Mucosa of gallbladder (tissue), 1 donor: Measurements from ENCODE around the gene REV1. TPM values are rescaled to one million over a fixed set of nuclear protein-coding genes. Genes with fewer than 3 reads are reported as not detected.
"Not testable (repeated sequence)": the region's sequence is repeated elsewhere in the genome, so short reads cannot be mapped to it uniquely, and the experiment has no call there.

Experiments used
- DNase-seq: peaks from one replicate; pipeline ENCODE4 v3.0.0-alpha.2; 2020; ENCODE audit warnings: low spot score
- total RNA-seq: library from RNA; stranded (reverse); gene quantifications from one replicate; pipeline ENCODE4 v1.2.1, GENCODE V29; 2021
- donor health status: DM: no; HTN: no; CAD: no.

REV1 gene
- total RNA-seq, 1 donor from 2014 or later: 28.7 TPM

DNA sequence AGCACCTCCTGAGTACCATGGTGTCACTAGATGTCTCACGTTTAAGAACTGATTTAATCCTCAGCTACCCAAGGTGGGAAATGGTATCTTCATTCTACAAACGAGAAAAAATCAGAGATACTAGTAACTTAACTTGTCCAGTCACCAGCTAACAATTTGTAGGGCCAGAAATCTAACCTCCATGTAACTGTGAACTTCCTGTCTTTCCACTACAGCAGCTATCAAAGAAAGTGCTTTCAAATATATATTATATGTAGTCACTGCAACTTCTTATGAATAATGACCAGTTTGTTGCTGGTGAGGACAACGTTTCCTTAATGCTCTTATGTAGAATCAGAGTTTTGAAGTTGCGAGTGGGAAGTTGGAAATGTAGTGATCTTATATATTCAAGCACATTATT, 1.9 kb downstream of the REV1 start:
- no peak for DNase-seq

- no peak for DNase-seq
Observed at GRCh38 chr2:99485824-99486223, 4.0 kb downstream of the REV1 start.

DNA sequence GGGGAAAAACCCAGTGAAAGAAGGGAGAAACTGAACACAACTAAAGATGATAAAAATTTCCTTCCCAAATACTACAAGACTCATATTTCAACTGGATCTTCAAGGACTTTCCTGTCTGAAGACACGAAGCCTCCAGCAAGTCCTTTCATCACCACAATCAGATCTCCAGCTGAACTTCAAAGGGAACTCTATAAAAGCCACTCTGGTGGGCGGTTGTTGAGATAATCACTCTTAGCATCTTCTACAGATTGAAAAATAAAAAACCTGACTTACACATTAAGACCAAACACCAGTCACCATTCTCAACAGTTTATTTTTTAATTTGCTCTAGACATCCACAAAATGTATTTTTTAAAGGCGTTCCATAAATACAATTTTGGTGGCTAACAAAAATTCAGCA, 4.4 kb downstream of the REV1 start:
- no peak for DNase-seq

GRCh38 chr2:99484205-99484604, 5.6 kb downstream of the REV1 start:
- no peak for DNase-seq

DNA sequence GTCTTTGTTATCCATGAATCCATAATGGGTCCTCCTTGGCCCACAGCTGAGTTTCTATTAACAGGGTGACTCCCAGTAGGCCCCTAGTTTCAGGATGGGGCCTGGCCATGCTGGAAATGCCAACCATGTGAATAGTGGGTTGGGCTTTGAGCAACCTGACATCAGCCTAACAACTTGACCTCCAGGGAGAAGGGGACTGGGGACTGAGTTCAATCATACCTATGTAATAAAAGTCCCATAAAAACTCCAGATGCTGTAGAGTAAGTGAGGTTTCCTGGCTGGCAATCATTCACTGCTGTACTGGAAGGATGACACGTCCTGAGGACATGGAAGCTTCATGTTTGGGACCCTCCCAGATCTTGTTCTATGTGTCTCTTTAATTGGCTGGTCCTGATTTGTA, 7.9 kb downstream of the REV1 start:
- no peak for DNase-seq

DNA sequence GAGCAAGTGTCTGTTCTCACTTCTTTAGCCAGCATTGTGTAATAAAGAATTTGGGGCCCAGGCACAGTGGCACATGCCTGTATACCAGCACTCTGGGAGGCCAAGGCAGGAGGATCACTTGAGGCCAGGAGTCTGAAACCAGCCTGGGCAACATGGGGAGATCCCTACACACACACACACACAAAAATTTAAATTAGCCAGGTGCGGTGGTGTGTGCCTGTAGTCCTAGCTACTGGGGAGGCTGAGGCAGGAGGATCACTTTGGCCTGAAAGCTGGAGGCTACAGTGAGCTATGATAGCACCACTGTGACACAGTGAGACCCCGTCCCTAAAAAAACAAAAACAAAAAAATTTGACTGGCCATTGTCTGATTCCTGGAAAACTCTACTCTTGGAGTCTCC, 8.3 kb downstream of the REV1 start:
- no peak for DNase-seq

- DNase-seq: no peak
Observed at GRCh38 chr2:99480390-99480789, 9.4 kb downstream of the REV1 start.

DNA sequence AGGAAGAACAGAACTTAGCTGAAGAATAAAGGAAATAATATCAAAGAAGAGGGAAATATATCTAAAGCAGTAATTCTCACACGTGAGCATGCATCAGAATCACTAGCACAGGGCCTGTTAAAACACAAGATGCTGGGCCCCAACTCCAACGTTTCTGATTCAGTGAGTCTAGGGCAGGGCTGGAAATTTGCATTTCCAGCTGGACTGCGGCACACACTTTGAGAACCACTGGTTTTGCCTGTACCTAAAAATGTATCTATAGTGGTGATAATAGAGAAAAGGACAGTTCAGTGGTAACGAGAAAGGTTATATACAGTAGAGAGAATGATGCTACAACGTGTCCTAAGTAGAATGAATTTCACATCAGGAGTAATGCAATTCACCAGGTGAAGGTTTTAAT, 11.2 kb downstream of the REV1 start:
- no peak for DNase-seq

DNA sequence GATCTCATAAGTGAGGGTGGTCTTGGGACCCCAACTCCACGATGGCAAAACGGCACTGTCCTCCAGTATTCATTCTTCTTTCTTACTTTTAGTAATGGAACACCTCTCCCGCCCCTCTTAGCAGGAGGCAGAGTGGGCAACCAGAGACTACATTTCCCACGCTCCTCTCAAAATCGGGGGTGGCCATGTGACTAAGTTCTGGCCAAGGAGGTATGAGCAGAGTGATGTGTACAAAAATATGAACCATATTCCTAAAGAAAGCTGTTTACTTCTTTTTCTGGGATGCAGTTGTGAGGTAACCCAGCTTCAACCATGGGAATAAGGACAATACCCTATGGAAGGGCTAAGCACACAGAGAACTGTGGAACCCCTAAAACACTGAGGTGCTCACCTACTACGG, 12.8 kb downstream of the REV1 start:
- DNase-seq: no peak

DNA sequence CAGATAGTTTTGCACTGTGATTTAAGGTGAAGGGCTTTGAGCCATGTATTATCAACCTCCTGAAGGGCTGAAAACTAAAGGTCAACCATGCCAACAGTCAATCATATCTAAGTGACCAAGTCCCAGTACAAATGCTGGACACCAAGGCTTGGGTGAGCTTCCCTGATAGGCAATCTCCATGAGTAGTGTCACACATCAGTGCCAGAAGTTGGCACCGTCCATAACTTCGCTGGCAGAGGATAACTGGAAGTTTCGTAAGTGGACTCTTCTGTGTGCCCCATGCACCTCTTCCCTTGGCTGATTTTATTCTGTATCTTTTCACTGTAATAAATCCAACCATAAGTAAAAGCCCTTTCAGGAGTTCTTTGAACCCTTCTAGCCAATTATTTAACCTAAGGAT, 13.2 kb downstream of the REV1 start:
- DNase-seq: no peak

- DNase-seq: not testable (repeated sequence)
Observed at GRCh38 chr2:99475095-99475494, 14.7 kb downstream of the REV1 start.

DNA sequence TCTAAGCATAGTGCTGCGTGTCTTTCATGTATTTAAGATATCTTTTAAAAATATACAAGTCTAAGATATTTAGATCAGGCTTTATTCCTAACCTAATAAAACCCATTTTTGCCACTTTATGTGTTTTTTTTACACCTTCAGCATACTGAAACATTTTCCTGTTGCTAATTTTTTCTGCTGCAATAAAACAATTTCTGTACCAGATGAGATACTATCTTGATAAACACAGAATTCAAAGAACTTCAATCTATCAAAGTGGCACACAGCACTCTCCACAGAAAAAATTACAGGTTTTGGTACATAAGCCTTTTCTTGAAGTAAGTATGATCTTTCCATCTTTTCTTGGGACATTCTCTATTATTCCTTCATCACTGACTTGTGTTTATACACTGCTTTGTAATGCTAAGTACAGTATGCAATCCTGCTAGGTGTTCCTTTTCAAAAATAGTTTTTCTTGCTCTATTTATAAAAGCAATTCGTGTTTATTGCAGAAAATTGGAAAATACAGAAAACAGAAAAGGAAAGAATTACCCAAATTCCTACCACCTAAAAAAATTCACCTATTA, 16.2 kb downstream of the REV1 start:
- DNase-seq: no peak

DNA sequence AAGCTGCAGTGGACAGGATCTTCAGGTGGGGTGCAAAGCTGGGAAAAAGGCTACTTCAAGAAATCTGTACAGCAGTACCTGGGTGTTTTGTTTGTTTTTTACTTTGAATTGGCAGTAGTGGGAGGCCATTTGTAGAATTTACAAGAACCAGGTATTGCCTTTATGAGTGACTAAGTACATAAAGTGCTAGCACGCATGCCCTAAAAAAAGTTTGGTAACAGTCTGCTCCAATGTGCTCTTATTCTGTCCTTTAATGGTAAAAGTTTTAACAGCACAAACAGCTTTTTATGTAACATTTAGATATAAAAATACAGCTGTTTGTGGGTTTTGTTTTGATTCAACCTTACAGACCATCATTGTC, 17.2 kb downstream of the REV1 start:
- no peak for DNase-seq

GRCh38 chr2:99471654-99472599, 17.9 kb downstream of the REV1 start:
- no peak for DNase-seq

- DNase-seq: no peak
Observed at GRCh38 chr2:99470957-99471356, 18.9 kb downstream of the REV1 start.

- not testable (repeated sequence) for DNase-seq
Observed at GRCh38 chr2:99470459-99470858, 19.4 kb downstream of the REV1 start.

- no peak for DNase-seq
Observed at GRCh38 chr2:99469394-99469793, 20.4 kb downstream of the REV1 start.

DNA sequence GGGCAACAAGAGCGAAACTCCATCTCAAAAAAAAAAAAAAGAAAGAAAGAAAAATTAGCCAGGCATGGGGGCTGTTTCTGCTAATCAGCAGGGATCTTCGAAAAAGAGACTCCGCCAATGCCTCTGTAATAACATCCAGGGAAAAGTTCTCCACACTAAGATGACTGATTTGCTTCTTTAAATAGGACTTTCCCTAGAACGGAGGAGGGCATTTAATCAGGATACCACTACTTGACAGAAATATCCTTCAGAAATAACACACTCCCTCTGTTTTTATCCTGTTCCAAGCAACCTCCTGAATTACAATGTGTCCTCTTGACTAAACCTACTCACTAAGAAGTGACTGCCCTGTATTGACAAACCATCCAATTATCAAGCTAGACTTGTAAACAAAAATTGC, 21.7 kb downstream of the REV1 start:
- DNase-seq: no peak

DNA sequence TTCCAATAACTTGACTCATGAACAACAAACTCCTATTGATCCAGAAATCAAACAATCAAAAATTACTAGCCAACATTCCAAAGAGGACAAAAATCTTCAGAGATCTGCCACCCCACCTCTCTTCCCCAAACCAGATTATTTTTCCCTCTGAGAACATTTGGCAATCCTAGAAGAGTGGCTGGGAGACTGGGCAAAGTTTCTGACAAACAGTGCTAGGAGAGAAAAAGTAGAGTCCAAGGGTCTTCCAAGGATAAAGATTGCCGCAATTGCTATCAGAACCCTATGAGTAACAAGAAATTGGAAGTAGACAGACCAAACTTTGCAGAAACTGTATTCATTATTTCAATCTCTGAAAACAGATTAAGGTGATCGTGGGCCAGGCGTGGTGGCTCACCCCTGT, 22.4 kb downstream of the REV1 start:
- DNase-seq: no peak

DNA sequence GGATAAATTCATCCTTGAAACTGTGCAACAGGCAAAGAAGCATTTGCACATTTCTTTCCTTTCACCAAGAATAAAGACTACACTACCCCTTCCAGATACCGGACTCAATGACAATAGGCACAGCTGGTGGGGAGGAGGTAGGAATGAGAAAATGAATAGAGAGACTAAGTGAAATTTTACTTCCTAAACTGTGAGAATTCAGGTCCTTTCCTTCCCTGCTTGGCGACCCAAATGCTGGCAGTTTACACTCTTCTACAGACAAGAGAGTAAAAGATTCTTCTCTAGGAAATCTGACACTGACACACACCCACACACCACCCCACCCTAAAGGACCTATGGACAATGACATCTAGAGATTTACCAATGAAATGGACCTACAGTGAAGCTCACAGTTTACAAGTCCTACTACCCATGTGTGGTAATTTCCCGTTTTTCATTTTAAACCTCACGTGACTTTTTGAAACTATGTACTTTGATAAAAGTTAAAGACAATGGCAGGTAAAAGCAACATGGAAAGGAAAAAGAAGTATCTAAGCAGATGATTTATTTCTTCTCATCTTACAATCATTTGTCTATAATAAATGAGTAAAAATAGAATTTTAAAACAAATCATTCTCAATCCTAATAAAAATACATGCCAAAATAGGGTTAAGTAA, 27.9 kb downstream of the REV1 start:
- DNase-seq: no peak

DNA sequence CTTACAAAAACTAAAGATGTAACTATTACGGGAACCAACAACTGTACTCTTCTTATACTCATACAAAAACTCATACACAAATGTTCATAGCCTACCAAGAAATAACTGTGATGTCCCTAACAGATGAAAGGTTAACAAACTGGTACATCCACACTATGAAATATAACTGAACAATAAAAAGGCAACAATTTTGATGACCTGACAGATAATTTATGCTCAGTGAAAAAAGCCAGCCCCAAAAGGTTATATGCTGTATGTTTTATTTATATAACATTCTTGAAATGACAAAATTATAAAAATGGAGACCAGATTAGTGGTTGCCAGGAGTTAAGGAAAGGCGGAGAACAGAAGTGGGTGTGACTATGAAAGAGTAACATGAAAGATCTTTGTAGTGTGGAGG, 31.3 kb downstream of the REV1 start:
- DNase-seq: no peak

GRCh38 chr2:99451686-99452085, 38.1 kb downstream of the REV1 start:
- no peak for DNase-seq

GRCh38 chr2:99451280-99451679, 38.5 kb downstream of the REV1 start:
- no peak for DNase-seq
